IMR-90 (cell line): ENCODE results near the gene PRKCA. TPM values are rescaled to one million over a fixed set of nuclear protein-coding genes. Genes with fewer than 3 reads are reported as not detected.

Source experiments
- ATAC-seq: fragments of 200-7000 bp; cut with Tn5 transposase; 2 replicates; pipeline ENCODE4 v1.9.1; 2020; ENCODE audit warnings: low read depth, mild to moderate bottlenecking, moderate library complexity
- BruUV-seq: library from RNA; stranded (reverse); fragments of 400-500 nt; replicated peaks from 2 replicates; lab custom pipeline; 2021; lab: Mats Ljungman, UMichigan
- CTCF ChIA-PET: fragments of 300-600 bp; formaldehyde crosslinking; extraction: SDS; loops from one replicate; lab custom pipeline; 2021; ENCODE audit warnings: antibody characterized with exemption; lab: Yijun Ruan, JAX
- POLR2A ChIA-PET: fragments of 300-600 bp; sonication (Branson Sonifier 250); formaldehyde crosslinking; loops from one replicate; lab custom pipeline; 2022; ENCODE audit warnings: antibody characterized with exemption; ENCODE audit not compliant: unreplicated experiment; lab: Charles Lee
- DNase-seq: peaks from one replicate; pipeline ENCODE4 v3.0.0; 2013
- H2AFZ ChIP-seq: replicated peaks from 2 replicates; pipeline ENCODE3; 2013; ENCODE audit warnings: low read length, mild to moderate bottlenecking; ENCODE audit not compliant: poor library complexity
- H2AK5ac ChIP-seq: 2 replicates; pipeline ENCODE4 v1.6.1; 2013; ENCODE audit warnings: low read depth, low read length, inconsistent platforms
- H2AK9ac ChIP-seq: replicated peaks from 2 replicates; pipeline ENCODE3; 2013; ENCODE audit warnings: mild to moderate bottlenecking, low read depth, low read length, moderate library complexity; ENCODE audit not compliant: poor library complexity
- H2BK120ac ChIP-seq: 2 replicates; pipeline ENCODE4 v1.6.1; 2013; ENCODE audit warnings: low read depth, low read length, inconsistent platforms
- H2BK15ac ChIP-seq: 3 replicates; pipeline ENCODE4 v1.6.1; 2013; ENCODE audit warnings: low read depth, low read length, inconsistent platforms
- H2BK20ac ChIP-seq: 2 replicates; pipeline ENCODE4 v1.6.1; 2013; ENCODE audit warnings: low read depth, mild to moderate bottlenecking, inconsistent platforms, low read length, moderate library complexity
- H2BK5ac ChIP-seq: 2 replicates; pipeline ENCODE4 v1.6.1; 2013; ENCODE audit warnings: mild to moderate bottlenecking, low read depth, low read length, inconsistent platforms; ENCODE audit not compliant: poor library complexity, severe bottlenecking
- H3K14ac ChIP-seq: replicated peaks from 2 replicates; pipeline ENCODE4 v1.6.1; 2013; ENCODE audit warnings: low read depth, low read length, inconsistent platforms
- H3K18ac ChIP-seq: 2 replicates; pipeline ENCODE4 v1.6.1; 2013; ENCODE audit warnings: low read depth, low read length, control low read depth
- H3K23ac ChIP-seq: 2 replicates; pipeline ENCODE4 v1.6.1; 2013; ENCODE audit warnings: low read depth, low read length, inconsistent platforms
- H3K27ac ChIP-seq: 2 replicates; pipeline ENCODE4 v1.5.1; 2013; ENCODE audit warnings: mild to moderate bottlenecking, control low read depth, low read length; ENCODE audit not compliant: insufficient read depth
- H3K27me3 ChIP-seq: 2 replicates; pipeline ENCODE4 v1.6.1; 2013; ENCODE audit warnings: low read length; ENCODE audit not compliant: control insufficient read depth, insufficient read depth
- H3K36me3 ChIP-seq: 2 replicates; pipeline ENCODE4 v1.6.1; 2013; ENCODE audit warnings: low read length, mixed read lengths; ENCODE audit not compliant: control insufficient read depth, insufficient read depth
- H3K4ac ChIP-seq: 2 replicates; pipeline ENCODE4 v1.6.1; 2013; ENCODE audit warnings: low read depth, low read length, inconsistent platforms
- H3K4me1 ChIP-seq: 2 replicates; pipeline ENCODE4 v1.6.1; 2013; ENCODE audit warnings: low read length, mixed read lengths; ENCODE audit not compliant: control insufficient read depth, insufficient read depth
- H3K4me2 ChIP-seq: 2 replicates; pipeline ENCODE4 v1.6.1; 2013; ENCODE audit warnings: low read depth, mild to moderate bottlenecking, control low read depth, low read length, moderate library complexity
- H3K4me3 ChIP-seq: 2 replicates; pipeline ENCODE4 v1.5.1; 2013; ENCODE audit warnings: low read depth, mild to moderate bottlenecking, control low read depth, low read length, moderate library complexity; ENCODE audit not compliant: insufficient read depth
- H3K56ac ChIP-seq: 2 replicates; pipeline ENCODE4 v1.6.1; 2013; ENCODE audit warnings: low read length, inconsistent platforms; ENCODE audit not compliant: insufficient read depth; ENCODE audit errors: extremely low read depth
- H3K79me1 ChIP-seq, 2 experiments: 2 replicates each; pipeline ENCODE4 v1.6.1; 2013; ENCODE audit warnings: low read length in 2 of 2, inconsistent platforms in 1 of 2, low read depth in 1 of 2
- H3K9ac ChIP-seq: 2 replicates; pipeline ENCODE4 v1.6.1; 2013; ENCODE audit warnings: low read depth, low read length, control low read depth
- H3K9me1 ChIP-seq: 2 replicates; pipeline ENCODE4 v1.6.1; 2013; ENCODE audit warnings: low read length, inconsistent platforms; ENCODE audit not compliant: insufficient read depth
- H3K9me3 ChIP-seq: 2 replicates; pipeline ENCODE4 v1.6.1; 2013; ENCODE audit warnings: low read length; ENCODE audit not compliant: control insufficient read depth, insufficient read depth
- H4K20me1 ChIP-seq: 2 replicates; pipeline ENCODE4 v1.6.1; 2013; ENCODE audit warnings: low read length, inconsistent platforms; ENCODE audit not compliant: insufficient read depth
- H4K5ac ChIP-seq: 2 replicates; pipeline ENCODE4 v1.6.1; 2013; ENCODE audit warnings: mild to moderate bottlenecking, low read depth, low read length, control low read depth
- H4K8ac ChIP-seq, 2 experiments: 2 replicates each; pipeline ENCODE4 v1.6.1; 2013; ENCODE audit warnings: low read depth in 2 of 2, low read length in 2 of 2, control low read depth in 1 of 2, inconsistent platforms in 1 of 2
- H4K91ac ChIP-seq: 2 replicates; pipeline ENCODE4 v1.6.1; 2013; ENCODE audit warnings: low read depth, low read length, inconsistent platforms; ENCODE audit not compliant: insufficient read depth
- BHLHE40 ChIP-seq: fragments of 150-350 bp; IDR thresholded peaks from 2 replicates; pipeline ENCODE4 v1.6.1; 2016; ENCODE audit warnings: mild to moderate bottlenecking, low read depth, low read length
- CEBPB ChIP-seq: IDR thresholded peaks from 2 replicates; pipeline ENCODE4 v1.6.1; 2012; ENCODE audit warnings: low read depth, low read length, improper control_type of control experiment
- CHD1 ChIP-seq: IDR thresholded peaks from 2 replicates; pipeline ENCODE4 v1.6.1; 2012; ENCODE audit warnings: low read depth, low read length, improper control_type of control experiment
- CTCF ChIP-seq: conservative IDR thresholded peaks from 2 replicates; pipeline ENCODE4 v1.5.1; 2012; ENCODE audit warnings: mild to moderate bottlenecking, low read depth, low read length, improper control_type of control experiment
- ELK1 ChIP-seq: fragments of 150-350 bp; IDR thresholded peaks from 2 replicates; pipeline ENCODE4 v1.6.1; 2016; ENCODE audit warnings: low read depth, mild to moderate bottlenecking, low read length, moderate library complexity, borderline replicate concordance
- FOS ChIP-seq: fragments of 150-350 bp; IDR thresholded peaks from 2 replicates; pipeline ENCODE4 v1.6.1; 2016; ENCODE audit warnings: low read depth, low read length
- MAFK ChIP-seq: IDR thresholded peaks from 2 replicates; pipeline ENCODE4 v1.6.1; 2012; ENCODE audit warnings: low read depth, low read length, improper control_type of control experiment
- MXI1 ChIP-seq: IDR thresholded peaks from 2 replicates; pipeline ENCODE4 v1.6.1; 2012; ENCODE audit warnings: low read depth, mild to moderate bottlenecking, low read length, moderate library complexity, borderline replicate concordance
- NFE2L2 ChIP-seq: fragments of 150-350 bp; IDR thresholded peaks from 2 replicates; pipeline ENCODE4 v1.6.1; 2016; ENCODE audit warnings: low read depth, mild to moderate bottlenecking, low read length
- POLR2A ChIP-seq: IDR thresholded peaks from 2 replicates; pipeline ENCODE4 v1.6.1; 2012; ENCODE audit warnings: mild to moderate bottlenecking, low read depth, low read length
- RAD21 ChIP-seq: IDR thresholded peaks from 2 replicates; pipeline ENCODE4 v1.6.1; 2012; ENCODE audit warnings: low read length, improper control_type of control experiment
- RFX5 ChIP-seq: IDR thresholded peaks from 2 replicates; pipeline ENCODE4 v1.8.0; 2012; ENCODE audit warnings: low read depth, mild to moderate bottlenecking, low read length, moderate library complexity
- SMC3 ChIP-seq: fragments of 150-350 bp; IDR thresholded peaks from 2 replicates; pipeline ENCODE4 v1.6.1; 2016; ENCODE audit warnings: low read depth, mild to moderate bottlenecking, antibody characterized with exemption, low read length, moderate library complexity
- USF2 ChIP-seq: fragments of 150-350 bp; IDR thresholded peaks from 2 replicates; pipeline ENCODE4 v1.6.1; 2017; ENCODE audit warnings: mild to moderate bottlenecking, antibody characterized with exemption, low read length, low read depth
- WGBS, 2 experiments: methylation state at CpG; one replicate each; pipeline versions ENCODE4 v1.1.5 to v1.1.7; 2013; ENCODE audit warnings: missing lambda C conversion rate in 2 of 2; ENCODE audit not compliant: insufficient read length in 1 of 2; ENCODE audit errors: extremely low coverage in 2 of 2; 5-methylcytosine and 5-hydroxymethylcytosine counted together
- dilution Hi-C: fragments of 300-500 bp; cut with HindIII; formaldehyde crosslinking; loops from one replicate; pipeline ENCODE4 v1.14.3; 2018; ENCODE audit warnings: low sequenced_read_pairs; ENCODE audit not compliant: unreplicated experiment
- in situ Hi-C: fragments of 300-500 bp; cut with MboI; formaldehyde crosslinking; loops from 3 replicates; pipeline ENCODE4 v1.14.3; 2019; ENCODE audit warnings: low sequenced_read_pairs, inconsistent platforms, mixed read lengths
- intact Hi-C: fragments of 100-400 bp; cut with micrococcal nuclease; formaldehyde crosslinking; loops from 2 replicates; pipeline ENCODE4 v1.10.0; 2022
- polyA plus RNA-seq, 3 experiments: library from polyadenylated mRNA; depleted of rRNA; stranded (reverse); fragments of >200 nt; gene quantifications; 2 replicates each; pipeline ENCODE4 v1.2.3, GENCODE V29; 2012; ENCODE audit warnings: low replicate concordance in 1 of 3
- total RNA-seq: library from RNA; depleted of rRNA; stranded (reverse); fragments of >200 nt; gene quantifications from 2 replicates; pipeline ENCODE4 v1.2.3, GENCODE V29; 2012

Gene PRKCA
- total and polyA plus RNA-seq, 2 of the 4 experiments (the other 2 are of a cell fraction) = 31.0 to 46.0 TPM

GRCh38 chr17:66715745-66716156, 413.3 kb downstream of the PRKCA start:
- intact Hi-C loops (no loop called here), dilution Hi-C loops (no loop called here), in situ Hi-C loops (loop anchor here (5.0 kb wide), 1 partner anchor 192 kb away; no protein-coding TSS in a partner anchor)
- Histone ChIP-seq H3K36me3 (peaks cover 9% of the 10 kb centered on the region; the same call in 1 of the 2 replicates), H2BK5ac (no peak overlapping the region), H2BK120ac (no peak overlapping the region), H3K4me1 (no peaks in the 10 kb centered on the region), H2AK5ac (no peak overlapping the region), H4K20me1 (peaks cover 7% of the 10 kb centered on the region; the same call in 1 of the 2 replicates), H3K56ac (no peak overlapping the region), H3K79me1 (0 out of 4 replicates have a peak, but pooled peaks cover 0 to 3% of the 10 kb centered on the region in 2 experiments), H4K5ac (no peak overlapping the region), H2BK15ac (no peak overlapping the region), H3K27ac (no peak overlapping the region), H3K4ac (no peak overlapping the region), H3K4me2 (no peak overlapping the region), H2AFZ (no peak overlapping the region), H3K14ac (no peak overlapping the region), H3K27me3 (no peaks in the 10 kb centered on the region), H2BK20ac (no peak overlapping the region), H2AK9ac (no peak overlapping the region), H3K9ac (no peak overlapping the region), H3K18ac (no peak overlapping the region), H3K23ac (no peak overlapping the region), H4K8ac (no peak overlapping the region), H4K91ac (no peak overlapping the region), H3K9me1 (no peaks in the 10 kb centered on the region), H3K4me3 (no peak overlapping the region), H3K9me3 (no peaks in the 10 kb centered on the region)
- TF ChIP-seq NFE2L2 = no peak
- TF ChIP-seq MXI1 = no peak
- no peak for TF ChIP-seq CHD1
- TF ChIP-seq RFX5 = no peak
- no peak for TF ChIP-seq ELK1
- peak; percentile 69 for TF ChIP-seq RAD21
- TF ChIP-seq USF2 = no peak
- TF ChIP-seq SMC3 = peak; percentile 35; the same call in 1 of the 2 replicates
- no peak for TF ChIP-seq BHLHE40
- 0 out of 2 replicates have a peak, but pooled peaks have one; percentile 17 for TF ChIP-seq CEBPB
- TF ChIP-seq MAFK = no peak
- TF ChIP-seq CTCF = peak; percentile 67
- no peak for TF ChIP-seq POLR2A
- TF ChIP-seq FOS = no peak
- POLR2A ChIA-PET = no interaction called here
- ATAC-seq (peak; percentile 71), DNase-seq (peak; percentile 75)
- BruUV-seq = no TSS peak
- no CpG with 5 or more reads among the region's 3 CpGs for WGBS, 2 experiments
- CTCF ChIA-PET = no interaction called here
